Measurements from ENCODE around the gene SKI. TPM values are rescaled to one million over a fixed set of nuclear protein-coding genes. Genes with fewer than 3 reads are reported as not detected.
A peak's percentile ranks its signal among the peaks of the same experiment; 100 is the strongest.

SKI gene
- total RNA-seq, 2 donors from 2014 or later = 26.6 to 43.8 TPM

GRCh38 chr1:2306151-2306978 lies 78.2 kb downstream of the SKI start:
- Mint-ChIP-seq H3K27ac (no peak overlapping the region), H3K9me3 (no peaks in the 10 kb centered on the region), H3K36me3 (peaks cover 9 to 14% of the 10 kb centered on the region in 2 donors)
- DNase-seq (ENCODE audit: low spot score in 2 of 2) (no peak), ATAC-seq (no peak)

- Mint-ChIP-seq H3K27ac (no peak overlapping the region), H3K9me3 (no peaks in the 10 kb centered on the region), H3K36me3 (peaks cover 9 to 14% of the 10 kb centered on the region in 2 donors)
- DNase-seq (ENCODE audit: low spot score in 2 of 2) (no peak), ATAC-seq (no peak)
These were observed 79.0 kb downstream of the SKI start for GRCh38 chr1:2307064-2307605.

DNA sequence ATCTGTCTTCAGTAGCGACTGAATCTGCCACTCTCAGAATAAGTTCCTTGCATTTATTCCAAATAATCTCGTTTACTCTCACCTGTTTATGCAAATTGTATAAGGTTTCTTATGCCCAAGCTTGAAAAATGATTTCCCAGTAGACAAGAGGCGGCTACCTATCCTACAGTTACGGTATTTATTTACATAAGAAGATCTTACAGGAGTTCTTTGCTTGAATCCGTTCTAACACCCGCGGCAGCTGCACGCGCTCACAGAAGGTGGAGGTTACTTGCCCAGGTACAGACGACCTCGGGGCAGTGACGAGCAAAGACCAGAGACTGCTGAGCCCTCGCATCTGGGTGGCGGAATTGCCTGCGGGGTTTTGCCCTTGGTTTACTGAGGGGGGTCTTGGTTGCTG lies 79.9 kb downstream of the SKI start:
- Mint-ChIP-seq H3K36me3 (peaks cover 9 to 14% of the 10 kb centered on the region in 2 donors), H3K27ac (no peak overlapping the region), H3K9me3 (no peaks in the 10 kb centered on the region)
- no peak for DNase-seq (ENCODE audit: low spot score in 2 of 2)
- no peak for ATAC-seq

DNA sequence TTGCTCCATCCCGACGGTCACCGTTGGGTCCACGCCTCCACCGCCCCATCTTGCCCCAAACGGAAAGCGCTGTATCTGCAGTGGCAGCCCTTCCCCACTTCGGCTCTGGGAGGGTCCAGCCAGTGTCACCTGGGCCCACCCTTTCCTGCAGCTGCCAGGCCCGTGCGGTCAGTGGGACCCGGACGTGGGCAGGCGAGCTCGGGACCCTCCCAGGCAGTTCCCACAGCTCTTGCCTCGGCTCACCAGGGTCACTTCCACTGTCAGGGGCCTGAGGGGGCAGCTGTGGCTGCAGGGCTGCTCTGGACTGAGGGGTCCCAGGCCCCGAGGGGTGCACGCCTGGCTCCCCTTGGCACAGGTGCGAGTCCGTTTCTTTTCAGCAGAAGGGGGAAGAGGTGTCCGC lies 80.7 kb downstream of the SKI start:
- H3K27ac Mint-ChIP-seq = no peak overlapping the region
- H3K9me3 Mint-ChIP-seq = no peaks in the 10 kb centered on the region
- ATAC-seq (no peak), DNase-seq (ENCODE audit: low spot score in 2 of 2) (no peak)
- peaks cover 9 to 14% of the 10 kb centered on the region in 2 donors for H3K36me3 Mint-ChIP-seq

- no peak for DNase-seq (ENCODE audit: low spot score in 2 of 2)
- peaks cover 4 to 9% of the 10 kb centered on the region in 2 donors for H3K36me3 Mint-ChIP-seq
- no peak for ATAC-seq
- no peaks in the 10 kb centered on the region for H3K9me3 Mint-ChIP-seq
- peak overlapping the region in 1 of 2 donors; percentile 94 for H3K27ac Mint-ChIP-seq
These were observed 82.4 kb downstream of the SKI start for GRCh38 chr1:2310332-2311183.

GRCh38 chr1:2311184-2312032 lies 83.3 kb downstream of the SKI start:
- ATAC-seq (peak; percentile 30 to 56), DNase-seq (ENCODE audit: low spot score in 2 of 2) (peak in 1 of 2 donors; percentile 58)
- peaks cover 0 to 5% of the 10 kb centered on the region in 2 donors for H3K36me3 Mint-ChIP-seq
- H3K9me3 Mint-ChIP-seq = no peaks in the 10 kb centered on the region
- peak overlapping the region in 1 of 2 donors; percentile 94 for H3K27ac Mint-ChIP-seq

DNA sequence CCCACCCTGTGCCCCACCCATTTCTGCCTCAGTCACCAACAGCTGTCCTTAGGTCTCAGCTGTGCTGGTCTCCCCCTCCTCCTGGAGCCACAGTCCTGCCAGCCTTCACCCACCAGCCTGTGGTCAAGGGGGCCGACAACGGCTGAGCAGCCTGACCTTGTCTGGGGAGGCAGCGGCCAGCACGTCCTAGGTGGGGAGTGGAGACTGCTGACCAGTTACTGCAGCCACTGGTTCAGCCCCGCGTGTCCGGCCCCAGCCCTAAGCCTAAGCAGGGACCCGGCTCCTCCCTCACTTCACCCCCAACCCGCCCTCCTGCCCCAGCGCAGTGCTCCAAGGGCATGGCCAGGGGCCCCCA lies 84.0 kb downstream of the SKI start:
- Mint-ChIP-seq H3K9me3 (no peaks in the 10 kb centered on the region), H3K27ac (no peak overlapping the region), H3K36me3 (peaks cover 0 to 5% of the 10 kb centered on the region in 2 donors)
- DNase-seq (ENCODE audit: low spot score in 2 of 2) (no peak), ATAC-seq (no peak)

GRCh38 chr1:2312515-2313301 lies 84.6 kb downstream of the SKI start:
- Mint-ChIP-seq H3K36me3 (peaks cover 0 to 2% of the 10 kb centered on the region in 2 donors), H3K9me3 (no peaks in the 10 kb centered on the region), H3K27ac (no peak overlapping the region)
- ATAC-seq = no peak
- DNase-seq (ENCODE audit: low spot score in 2 of 2) = no peak

GRCh38 chr1:2313651-2314261 lies 85.6 kb downstream of the SKI start:
- DNase-seq (ENCODE audit: low spot score in 2 of 2) (no peak), ATAC-seq (no peak)
- H3K27ac Mint-ChIP-seq = no peak overlapping the region
- H3K9me3 Mint-ChIP-seq = no peaks in the 10 kb centered on the region
- no peaks in the 10 kb centered on the region for H3K36me3 Mint-ChIP-seq

DNA sequence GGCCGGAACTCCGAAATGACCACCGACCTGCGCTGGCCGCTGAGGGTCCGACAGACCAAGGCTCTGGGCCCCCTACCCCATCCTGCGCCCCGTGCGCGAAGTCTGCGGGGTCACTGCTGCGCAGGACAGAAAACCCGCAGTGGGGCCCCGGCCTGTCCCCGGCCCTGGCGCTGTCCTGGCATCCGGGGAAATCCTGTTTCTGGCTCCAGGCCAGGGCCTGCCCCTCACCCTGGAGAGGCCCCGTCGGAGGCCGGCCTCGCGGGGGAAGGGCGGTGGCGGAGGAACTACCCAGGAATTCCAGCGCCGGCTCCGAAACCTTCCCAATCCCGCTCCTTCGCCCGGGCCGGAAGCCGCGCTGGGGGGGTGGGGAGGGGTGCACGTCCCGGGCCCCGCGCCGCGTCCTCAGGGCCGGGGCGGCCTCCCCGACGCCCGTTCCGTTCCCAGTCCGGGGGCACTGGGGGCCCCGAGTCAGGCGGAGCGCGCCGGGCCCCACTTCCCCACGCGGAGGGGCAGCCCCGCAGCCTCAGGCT lies 86.2 kb downstream of the SKI start:
- Mint-ChIP-seq H3K36me3 (no peaks in the 10 kb centered on the region), H3K27ac (no peak overlapping the region), H3K9me3 (no peaks in the 10 kb centered on the region)
- DNase-seq (ENCODE audit: low spot score in 2 of 2) (no peak), ATAC-seq (peak; percentile 10 to 21)

DNA sequence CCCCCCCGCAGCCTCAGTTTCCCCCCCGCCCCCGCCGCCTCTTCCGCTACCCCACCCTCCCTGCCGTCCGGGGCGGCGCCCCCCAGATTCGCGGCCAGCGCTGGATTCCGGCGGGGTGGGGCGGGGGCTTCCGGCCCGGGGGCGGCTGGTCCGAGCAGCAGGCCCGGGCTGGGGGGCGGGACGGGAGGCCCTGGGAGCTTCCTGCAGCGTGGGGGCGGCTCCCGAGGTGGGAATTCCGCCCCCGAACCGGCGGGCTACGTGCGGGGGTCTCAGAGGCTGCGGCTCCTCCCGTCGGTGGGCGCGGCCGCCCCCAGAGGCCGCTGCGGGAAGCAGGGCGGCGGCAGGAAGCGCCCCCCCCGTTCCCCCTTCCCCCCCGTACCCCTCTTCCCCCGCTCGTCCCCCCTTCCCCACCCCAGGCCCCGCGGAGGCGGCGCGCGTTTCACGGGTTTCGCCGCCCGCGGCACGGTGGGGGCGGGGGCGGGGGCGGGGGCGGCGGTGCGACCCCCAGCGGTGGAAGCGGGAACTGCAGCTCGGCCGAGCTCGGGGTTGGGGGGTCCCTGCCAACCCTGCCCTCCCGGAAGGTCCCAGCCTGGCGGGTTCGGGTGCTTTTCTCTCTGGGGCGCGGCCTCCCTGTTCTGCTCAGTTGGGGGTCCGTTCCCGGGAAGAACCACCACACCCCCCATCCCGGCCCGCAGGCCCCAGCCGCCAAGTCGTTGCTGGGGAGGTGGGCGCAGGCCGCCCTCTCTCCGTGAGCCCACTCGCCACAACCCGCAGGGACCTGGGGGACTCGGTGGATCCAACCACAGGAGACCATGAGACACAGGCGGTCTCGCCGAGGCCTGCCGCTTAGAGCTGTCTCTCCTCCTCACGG lies 86.9 kb downstream of the SKI start:
- no peaks in the 10 kb centered on the region for H3K36me3 Mint-ChIP-seq
- DNase-seq (ENCODE audit: low spot score in 2 of 2) = peak in 1 of 2 donors; percentile 68
- no peak overlapping the region for H3K27ac Mint-ChIP-seq
- ATAC-seq = peak; percentile 17 to 39
- H3K9me3 Mint-ChIP-seq = no peaks in the 10 kb centered on the region

- H3K27ac Mint-ChIP-seq = no peak overlapping the region
- no peak for DNase-seq (ENCODE audit: low spot score in 2 of 2)
- no peaks in the 10 kb centered on the region for H3K9me3 Mint-ChIP-seq
- ATAC-seq = no peak
- no peaks in the 10 kb centered on the region for H3K36me3 Mint-ChIP-seq
These were observed 87.7 kb downstream of the SKI start for GRCh38 chr1:2315674-2316450.

- DNase-seq (ENCODE audit: low spot score in 2 of 2) (no peak), ATAC-seq (no peak)
- Mint-ChIP-seq H3K27ac (no peak overlapping the region), H3K9me3 (no peaks in the 10 kb centered on the region), H3K36me3 (no peaks in the 10 kb centered on the region)
These were observed 88.4 kb downstream of the SKI start for GRCh38 chr1:2316451-2316961.
